ENCODE data around the gene PRDM15.

DNA sequence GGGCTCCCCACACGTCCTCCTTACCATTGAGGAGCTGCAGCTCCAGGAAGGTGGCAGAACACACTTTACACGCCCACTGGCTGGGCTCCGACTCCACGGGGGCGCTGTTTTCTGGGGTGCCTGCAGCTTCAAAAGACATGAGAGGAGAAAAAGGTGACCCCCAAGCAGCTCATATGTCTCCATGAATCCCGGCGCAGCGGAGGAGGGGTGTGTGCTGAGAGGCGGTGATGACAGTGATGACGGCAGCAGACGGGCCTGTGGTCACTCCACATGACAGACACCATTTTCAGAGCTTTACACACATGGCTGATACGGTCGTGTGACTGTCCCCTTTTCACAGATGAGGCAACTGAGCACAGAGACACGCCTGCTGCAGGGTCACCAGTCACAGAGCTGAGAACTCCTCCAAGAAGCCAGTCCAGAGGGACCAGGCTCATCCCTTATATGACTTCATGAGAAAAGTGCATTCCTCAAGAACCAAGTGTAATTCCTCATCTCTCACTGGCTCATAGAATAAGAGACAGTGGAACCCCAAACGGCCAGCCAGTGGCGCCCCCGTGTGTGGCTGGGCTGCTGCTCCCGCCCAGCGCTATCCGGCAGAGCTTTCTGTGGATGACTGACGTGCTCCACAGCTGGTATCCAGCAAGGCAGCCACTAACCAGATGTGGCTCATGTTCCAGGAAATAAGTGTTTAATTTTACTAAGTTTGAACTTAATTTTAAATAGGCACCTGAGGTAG lies 31.9 kb downstream of the PRDM15 start:
- TF ChIP-seq, protein P1, sequence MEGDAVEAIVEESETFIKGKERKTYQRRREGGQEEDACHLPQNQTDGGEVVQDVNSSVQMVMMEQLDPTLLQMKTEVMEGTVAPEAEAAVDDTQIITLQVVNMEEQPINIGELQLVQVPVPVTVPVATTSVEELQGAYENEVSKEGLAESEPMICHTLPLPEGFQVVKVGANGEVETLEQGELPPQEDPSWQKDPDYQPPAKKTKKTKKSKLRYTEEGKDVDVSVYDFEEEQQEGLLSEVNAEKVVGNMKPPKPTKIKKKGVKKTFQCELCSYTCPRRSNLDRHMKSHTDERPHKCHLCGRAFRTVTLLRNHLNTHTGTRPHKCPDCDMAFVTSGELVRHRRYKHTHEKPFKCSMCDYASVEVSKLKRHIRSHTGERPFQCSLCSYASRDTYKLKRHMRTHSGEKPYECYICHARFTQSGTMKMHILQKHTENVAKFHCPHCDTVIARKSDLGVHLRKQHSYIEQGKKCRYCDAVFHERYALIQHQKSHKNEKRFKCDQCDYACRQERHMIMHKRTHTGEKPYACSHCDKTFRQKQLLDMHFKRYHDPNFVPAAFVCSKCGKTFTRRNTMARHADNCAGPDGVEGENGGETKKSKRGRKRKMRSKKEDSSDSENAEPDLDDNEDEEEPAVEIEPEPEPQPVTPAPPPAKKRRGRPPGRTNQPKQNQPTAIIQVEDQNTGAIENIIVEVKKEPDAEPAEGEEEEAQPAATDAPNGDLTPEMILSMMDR (optimal IDR thresholded peaks at IDR 0.05 in 1 of 3, IDR thresholded peaks at IDR 0.05 in 1 of 3, conservative IDR thresholded peaks at IDR 0.05 in 1 of 3; ENCODE audit: extremely low read depth in 1 of 3, insufficient read depth in 2 of 3, low read length in 3 of 3) = no peak
- no peak for TF ChIP-seq EZH2 (IDR thresholded peaks at IDR 0.05; ENCODE audit: low read length)
